GM10266 (cell line): Measurements from ENCODE around the gene RPS6KA2.

Source experiments
- DNase-seq: peaks from one replicate; pipeline ENCODE4 v3.0.0; 2012; ENCODE audit errors: extremely low spot score
- TF ChIP-seq, protein P1 (sequence below): IDR thresholded peaks from 2 replicates; pipeline ENCODE4 v1.5.1; 2012; ENCODE audit warnings: mild to moderate bottlenecking, low read depth; ENCODE audit not compliant: control insufficient read depth, insufficient read depth; ENCODE audit errors: missing control alignments

RPS6KA2 gene

DNA sequence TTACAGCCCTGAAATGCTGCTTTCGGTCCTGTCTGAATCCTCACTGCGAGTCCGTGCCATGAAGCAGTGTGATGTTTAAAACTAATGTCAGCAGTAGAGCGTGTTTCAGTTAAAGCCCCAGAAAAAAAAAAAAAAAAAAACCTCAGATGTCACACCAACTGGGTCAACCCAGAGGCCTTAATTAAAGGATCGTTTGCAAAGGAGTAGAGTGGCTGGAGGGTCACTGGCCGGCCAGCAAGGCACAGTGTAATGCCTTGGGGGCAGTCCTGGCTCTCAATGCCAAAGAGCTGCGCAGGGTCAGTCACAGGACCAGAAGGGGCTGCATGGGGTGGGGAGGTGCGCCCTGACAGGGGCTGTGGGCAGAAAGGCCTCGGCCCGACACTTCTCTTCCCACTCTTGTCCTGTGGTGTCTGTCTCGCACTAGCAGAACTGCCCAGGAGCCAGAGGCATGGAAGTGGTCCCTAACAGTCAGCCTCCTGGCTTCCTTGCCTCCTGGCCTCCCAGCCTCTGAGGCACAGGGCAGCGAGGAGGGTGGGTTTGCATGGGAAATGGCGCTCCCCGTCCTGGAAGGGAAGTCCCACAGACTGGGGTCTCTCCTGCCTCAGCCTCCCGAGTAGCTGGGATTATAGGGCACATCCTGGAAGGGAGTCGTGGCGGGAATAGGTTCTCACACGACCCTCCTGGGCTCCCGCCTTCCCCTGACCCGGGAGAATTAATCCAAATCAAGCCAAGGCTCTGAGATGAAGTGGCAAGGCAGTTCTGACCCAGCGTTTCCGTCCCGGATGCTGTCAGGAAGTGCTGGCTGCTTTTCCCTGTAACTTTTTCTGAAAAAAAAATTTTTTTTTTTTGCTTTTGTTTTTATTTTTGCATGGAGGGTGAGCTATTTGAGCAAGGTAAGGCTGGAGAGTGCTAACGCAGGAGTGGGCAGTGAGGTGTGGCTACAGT lies 190.6 kb downstream of the RPS6KA2 start:
- TF ChIP-seq, protein P1, sequence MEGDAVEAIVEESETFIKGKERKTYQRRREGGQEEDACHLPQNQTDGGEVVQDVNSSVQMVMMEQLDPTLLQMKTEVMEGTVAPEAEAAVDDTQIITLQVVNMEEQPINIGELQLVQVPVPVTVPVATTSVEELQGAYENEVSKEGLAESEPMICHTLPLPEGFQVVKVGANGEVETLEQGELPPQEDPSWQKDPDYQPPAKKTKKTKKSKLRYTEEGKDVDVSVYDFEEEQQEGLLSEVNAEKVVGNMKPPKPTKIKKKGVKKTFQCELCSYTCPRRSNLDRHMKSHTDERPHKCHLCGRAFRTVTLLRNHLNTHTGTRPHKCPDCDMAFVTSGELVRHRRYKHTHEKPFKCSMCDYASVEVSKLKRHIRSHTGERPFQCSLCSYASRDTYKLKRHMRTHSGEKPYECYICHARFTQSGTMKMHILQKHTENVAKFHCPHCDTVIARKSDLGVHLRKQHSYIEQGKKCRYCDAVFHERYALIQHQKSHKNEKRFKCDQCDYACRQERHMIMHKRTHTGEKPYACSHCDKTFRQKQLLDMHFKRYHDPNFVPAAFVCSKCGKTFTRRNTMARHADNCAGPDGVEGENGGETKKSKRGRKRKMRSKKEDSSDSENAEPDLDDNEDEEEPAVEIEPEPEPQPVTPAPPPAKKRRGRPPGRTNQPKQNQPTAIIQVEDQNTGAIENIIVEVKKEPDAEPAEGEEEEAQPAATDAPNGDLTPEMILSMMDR: no peak
- no peak for DNase-seq

DNA sequence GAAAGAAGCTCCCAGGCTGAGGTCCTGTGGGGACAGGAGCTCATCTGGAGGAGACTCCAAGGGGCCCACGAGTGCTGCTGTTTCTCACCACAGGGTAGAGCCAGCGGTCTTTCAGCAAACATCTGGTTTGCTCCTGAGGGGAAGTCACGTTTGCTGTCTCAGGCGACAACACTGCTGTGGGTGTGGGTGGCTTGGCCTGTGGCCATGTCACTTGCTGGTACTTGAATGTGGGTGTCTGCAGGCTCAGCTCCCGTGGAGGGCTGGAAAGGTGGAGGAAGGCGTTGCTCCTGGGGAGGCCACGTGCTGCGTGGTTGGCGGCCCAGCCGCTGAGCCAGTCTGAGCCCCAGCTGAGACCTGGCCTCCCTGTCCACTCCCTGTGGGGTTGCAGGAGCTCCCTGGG lies 191.5 kb downstream of the RPS6KA2 start:
- TF ChIP-seq, protein P1: no peak
- DNase-seq: no peak

DNA sequence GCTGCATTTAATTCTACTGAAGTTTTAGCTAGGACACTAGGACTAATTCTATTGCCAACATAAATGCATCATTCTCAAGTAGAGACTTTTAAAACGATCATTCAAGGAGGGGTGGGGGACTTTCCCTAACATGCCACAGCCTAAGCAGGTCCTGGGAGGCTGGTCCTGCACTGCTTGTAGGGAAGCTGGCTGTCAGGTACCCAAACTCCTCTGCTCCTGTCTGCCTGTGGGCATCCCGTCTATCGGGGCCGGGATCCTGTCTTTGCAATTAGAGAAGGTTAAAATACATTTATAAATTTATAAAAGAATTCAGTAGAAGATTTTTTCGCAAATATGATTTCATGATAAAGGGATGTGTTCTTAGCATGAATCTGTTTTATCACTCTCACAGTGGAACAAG lies 192.7 kb downstream of the RPS6KA2 start:
- no peak for DNase-seq

DNA sequence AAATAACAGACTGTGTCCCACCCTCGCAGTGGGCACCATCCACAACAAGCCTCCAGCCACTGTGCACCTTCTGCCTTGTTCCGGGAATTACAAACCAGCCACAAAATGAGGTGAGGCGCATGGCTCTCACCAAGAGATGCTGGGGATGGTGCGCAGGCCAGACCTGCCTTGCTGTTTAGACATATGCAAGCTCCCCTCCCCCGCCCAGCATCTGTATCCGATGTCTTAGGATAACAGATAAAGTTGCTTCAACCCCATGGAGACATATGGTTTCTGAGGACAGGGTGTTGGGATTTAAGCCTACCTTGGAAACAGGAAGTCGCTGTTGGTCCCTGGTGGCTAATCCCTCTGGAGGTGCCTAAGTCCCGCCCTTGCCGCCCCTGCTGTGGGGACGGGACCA lies 194.0 kb downstream of the RPS6KA2 start:
- no peak for DNase-seq

More for the DNA sequence above, 192.7 kb downstream of the RPS6KA2 start:
- TF ChIP-seq, protein P1: no peak

DNA sequence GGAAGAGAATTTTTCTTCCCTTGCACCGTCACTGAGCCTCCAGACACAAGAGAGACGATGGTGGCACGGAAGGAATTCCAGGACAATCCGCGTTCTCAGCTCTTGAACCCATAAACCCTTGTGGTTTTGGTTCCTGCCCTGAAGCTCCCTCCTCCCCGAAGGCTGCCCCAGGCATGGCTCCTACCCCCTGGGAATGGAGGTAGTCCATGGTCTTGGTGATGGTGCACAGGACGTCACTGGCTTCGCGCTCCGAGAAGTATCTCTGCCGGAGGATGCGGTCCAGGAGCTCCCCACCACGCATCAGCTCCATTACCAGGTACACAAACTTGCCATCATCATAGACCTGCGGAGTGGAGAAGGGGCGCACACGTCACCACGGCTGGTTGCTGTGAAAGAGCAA lies 196.8 kb downstream of the RPS6KA2 start:
- no peak for DNase-seq
- TF ChIP-seq, protein P1: no peak

More for the DNA sequence above, 194.0 kb downstream of the RPS6KA2 start:
- TF ChIP-seq, protein P1: no peak

DNA sequence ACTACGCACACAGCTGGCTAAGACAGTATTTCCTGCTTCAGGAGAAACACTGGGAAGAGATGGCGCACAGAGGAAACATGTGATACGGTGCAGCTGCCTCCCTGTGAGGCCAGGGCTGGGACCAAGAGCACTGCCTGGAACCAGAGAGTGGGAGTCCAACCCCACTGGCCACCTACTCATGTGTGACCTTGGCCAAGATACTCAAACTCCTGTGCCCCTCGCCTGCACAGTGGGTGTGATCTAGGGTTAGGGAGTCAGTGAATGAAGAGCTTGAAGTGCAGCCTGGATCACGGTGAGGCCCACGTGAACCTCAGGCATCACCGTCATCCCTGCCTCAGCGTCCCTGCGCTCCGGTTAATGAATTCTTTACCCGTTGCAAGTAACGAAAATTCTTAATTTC lies 202.6 kb downstream of the RPS6KA2 start:
- no peak for DNase-seq
- TF ChIP-seq, protein P1: no peak

DNA sequence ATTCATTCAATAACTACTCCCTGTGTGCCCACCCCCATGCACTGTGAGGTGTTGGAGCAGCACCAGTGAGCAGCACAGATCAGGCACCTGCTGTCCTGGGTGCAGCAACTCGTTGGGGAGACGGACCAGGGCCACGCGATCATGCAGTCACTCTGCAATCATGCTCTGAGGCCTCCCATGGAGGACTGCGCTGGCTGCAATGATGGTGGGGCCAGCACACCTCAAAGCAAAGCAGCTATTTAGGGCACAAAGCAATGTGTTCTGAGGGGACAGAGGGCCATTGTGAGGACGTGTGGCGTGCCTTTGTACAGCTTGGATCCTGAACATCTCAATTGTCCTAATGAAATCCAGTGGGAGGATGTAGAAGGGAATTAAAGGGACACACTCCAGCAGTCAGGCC lies 203.3 kb downstream of the RPS6KA2 start:
- DNase-seq: no peak
- TF ChIP-seq, protein P1: no peak
